ENCODE results near the gene UBN1.
"Not testable (repeated sequence)": the region's sequence is repeated elsewhere in the genome, so short reads cannot be mapped to it uniquely, and the experiment has no call there.

The UBN1 gene

DNA sequence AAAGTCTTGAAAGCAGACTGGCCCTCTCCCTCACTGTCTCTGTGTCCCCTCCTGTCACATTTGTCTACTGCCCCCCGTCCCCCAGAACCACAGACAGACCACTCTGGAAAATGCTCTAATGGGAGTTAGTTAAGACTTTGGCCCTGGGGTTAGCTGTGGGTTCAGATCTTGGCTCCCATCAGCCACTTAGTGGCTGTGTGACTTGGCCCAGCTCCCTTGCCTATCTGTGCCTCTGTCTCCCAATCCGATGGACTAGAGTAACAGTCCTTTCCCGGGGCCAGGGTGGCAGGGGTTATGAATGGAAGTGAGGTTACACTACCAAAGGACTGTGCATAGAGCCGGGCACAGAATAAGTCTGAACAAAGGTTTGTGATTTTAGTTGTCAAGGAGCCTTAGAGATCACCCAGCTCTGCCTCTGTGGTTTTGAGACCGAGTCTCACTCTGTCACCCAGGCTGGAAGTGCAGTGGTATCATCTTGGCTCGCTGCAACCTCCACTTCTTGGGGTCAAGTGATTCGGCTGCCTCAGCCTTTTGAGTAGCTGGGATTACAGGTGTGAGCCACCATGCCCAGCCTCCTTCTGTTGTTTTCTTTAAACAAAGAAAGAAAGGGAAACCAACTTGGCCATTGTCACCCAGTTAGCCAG lies 66.0 kb downstream of the UBN1 start:
- DNase-seq = no peak

DNA sequence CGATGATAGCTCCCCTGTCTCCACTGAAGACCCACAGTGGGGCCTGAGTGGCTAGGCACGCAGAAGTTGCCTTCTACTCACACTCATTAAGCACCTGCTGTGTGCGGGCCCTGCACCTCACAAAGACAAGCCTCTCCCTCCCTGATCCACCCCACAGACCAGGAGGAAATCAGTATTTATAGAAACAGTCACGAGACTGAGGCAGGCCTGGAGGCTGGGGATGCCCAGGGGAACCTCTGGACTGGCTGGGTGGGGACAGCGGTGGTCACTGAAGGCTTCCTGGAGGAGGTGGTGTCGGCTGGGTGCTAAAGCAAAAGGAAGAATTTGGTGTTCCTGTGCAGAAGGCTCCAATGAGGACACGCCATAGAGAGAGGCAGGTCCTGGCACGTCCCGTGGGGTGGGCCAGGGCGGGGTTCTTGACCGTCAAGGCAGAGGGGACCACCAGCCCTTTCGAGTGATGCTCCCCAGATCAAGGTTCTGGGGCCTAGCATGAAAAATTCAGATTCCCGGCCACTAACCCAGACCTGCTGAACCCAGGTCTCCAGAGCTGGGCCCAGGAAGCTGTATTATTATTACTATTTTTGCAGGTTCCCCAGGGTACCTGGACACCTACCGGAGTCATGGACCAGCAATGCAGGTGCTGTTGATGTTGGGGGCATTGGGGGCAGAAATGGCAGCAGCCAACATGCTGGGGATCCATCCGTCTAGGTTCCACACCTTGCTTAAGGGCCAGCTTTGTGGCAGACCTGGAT lies 66.7 kb downstream of the UBN1 start:
- no peak for DNase-seq

DNA sequence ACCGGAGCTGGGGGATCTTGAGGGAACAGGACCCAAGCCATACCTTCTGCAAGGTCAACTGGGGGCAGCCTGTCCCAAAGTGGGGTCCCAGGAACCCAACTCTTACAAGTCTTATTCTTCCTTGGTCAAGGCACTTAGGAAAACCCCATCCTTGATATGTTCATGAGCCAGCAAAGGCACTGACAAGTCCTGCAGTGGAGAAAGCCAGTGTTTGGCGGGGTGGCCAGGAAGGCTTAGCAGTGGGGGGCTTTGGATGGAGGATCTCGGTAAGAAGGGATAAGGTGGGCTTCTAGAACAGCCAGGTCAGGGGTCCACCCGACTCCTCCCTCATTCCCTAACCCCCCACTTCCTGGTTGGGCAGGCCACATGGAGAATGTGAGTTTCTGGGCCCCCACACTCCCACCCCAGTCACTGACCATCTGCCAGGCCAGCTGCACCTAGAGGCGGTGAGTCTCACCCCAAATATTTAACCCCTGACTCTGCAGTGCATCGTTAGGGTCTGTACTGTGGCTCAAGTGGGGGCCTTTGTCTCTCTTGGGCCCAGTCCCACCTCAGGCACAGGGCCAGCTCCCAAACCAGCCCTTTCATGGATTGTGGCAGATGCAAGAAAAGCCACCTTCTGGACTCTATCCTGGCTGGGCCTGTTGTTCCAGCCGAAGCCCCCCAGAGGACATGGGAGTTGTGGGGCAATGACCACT lies 67.4 kb downstream of the UBN1 start:
- DNase-seq = no peak

DNA sequence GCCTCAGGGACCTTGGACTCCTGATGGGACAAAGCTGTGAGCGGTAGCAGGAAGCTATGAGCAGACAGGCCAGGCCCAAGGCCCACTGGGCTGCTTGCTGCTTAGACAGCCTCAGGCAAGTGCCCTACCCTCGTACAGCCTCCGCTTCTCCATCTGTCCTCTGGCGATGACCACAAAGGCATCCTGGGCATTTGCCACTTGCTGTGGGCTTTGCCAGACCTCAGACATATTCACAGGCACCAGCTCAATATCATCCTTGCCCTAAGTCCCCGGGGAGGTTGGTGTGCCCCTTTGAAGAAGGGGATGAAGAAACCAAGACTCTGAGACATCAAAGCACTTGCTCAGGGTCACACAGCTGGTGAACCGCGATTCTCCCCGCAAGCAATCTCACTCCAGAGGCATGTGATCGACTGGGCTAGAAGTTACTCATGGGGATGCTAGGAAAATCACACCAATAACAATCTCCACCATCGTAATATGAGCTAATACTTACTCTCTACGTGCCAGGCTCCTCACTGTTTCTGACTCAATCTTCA lies 68.0 kb downstream of the UBN1 start:
- no peak for DNase-seq

DNA sequence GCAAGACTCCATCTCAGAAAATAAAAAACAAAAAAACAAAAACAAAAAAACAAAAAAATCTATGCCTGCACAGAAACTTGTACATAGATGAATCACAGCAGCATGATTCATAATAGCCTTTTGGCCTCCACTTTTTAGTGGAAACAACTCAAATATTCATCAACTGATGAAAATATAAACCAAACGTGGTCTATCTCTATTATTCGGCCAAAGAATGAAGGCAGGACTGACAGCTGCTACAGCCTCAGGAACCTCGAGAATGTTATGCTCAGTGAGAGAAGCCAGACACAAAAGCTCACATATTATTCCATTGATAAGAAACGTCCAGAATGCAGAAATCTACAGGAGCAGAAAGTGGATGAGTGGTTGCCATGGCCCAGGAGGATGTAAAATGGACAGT lies 69.8 kb downstream of the UBN1 start:
- DNase-seq = no peak

DNA sequence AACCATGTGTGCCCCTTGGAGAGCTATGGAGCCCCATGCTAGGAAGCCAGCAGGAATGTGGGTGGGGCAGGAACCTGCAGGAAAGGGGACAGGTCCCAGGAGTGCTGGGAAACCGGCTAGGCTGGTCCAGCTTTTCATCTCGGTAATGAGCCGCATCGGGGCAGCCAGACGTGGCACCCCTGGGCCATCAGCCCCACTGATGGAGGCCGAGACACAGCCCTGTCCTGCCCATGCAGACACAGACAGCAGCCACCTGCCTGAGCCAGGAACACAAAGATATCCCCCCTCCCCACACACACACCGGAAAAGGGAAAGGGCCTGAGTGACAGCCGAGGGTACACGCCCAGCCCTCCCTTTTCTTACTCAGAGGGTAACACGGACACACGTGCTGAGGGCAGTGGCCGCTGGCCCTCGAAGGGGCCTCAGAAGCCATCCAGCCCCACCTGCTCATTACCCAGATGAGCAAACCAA lies 71.5 kb downstream of the UBN1 start:
- no peak for DNase-seq

DNA sequence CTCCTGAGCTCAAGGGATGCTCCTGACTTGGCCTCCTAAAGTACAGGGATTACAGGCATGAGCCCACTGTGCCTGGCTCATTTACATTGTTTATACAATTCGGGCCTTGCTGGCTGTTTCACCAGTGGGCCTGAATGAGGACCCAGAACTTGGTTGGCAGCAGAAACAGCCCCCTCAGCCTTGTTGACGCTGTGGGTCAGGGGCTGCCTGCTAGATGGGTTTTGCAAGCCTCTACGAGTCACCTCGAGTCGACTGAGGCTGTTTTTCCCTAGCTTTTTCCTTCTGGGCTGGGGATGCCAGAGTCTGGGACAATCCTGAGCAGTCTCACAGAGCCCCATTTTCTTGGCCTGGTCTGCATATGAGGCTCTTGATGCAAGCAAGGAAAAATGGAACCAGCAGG lies 73.5 kb downstream of the UBN1 start:
- DNase-seq = no peak

DNA sequence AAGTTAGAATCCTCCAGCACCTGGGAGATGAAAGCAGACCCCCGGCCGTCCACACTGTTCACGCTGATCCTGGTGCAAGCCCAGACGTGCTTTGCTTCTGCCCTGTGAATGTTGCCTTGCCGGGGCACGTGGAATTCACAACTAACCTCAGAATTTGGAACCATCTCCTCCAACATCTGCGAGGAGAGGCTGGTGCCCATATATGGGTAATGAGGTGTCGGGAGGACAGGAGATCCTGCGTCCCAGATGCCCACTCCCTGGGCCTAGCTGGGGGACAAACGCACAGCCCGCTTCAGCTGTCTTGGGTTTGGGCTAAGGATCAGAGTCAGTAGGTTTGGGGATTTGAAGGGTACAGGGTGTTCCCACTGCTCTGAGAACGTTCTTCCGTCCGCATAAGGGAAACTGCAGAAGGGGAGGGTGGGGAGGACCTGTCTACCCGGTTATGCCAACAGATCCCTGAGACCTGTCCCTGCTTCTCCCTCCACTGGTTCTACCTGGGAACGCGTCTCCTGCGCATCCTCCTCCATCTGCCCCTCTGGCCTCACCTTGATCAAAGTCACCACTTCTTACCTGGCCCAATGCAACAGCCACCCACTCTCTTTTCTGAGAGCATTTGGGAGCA lies 75.6 kb downstream of the UBN1 start:
- DNase-seq = no peak

DNA sequence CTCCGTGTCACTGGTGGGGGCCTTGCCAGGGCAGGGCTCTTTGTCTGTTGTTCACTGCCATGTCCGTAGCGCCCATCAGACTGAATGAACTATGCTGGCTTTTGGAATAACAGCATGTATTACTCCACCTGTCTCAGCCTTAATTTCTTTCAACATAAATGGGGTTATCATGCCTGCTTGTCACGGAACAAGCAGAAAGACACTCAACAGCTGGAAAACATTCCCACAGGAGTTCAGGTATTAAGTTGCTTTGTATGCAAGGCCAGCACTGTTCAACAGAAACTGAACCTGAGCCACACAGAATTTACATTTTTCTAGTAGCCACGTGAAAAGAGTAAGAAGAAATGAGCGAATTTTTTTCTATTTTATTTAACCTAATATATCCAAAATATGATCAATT lies 76.6 kb downstream of the UBN1 start:
- DNase-seq = no peak

DNA sequence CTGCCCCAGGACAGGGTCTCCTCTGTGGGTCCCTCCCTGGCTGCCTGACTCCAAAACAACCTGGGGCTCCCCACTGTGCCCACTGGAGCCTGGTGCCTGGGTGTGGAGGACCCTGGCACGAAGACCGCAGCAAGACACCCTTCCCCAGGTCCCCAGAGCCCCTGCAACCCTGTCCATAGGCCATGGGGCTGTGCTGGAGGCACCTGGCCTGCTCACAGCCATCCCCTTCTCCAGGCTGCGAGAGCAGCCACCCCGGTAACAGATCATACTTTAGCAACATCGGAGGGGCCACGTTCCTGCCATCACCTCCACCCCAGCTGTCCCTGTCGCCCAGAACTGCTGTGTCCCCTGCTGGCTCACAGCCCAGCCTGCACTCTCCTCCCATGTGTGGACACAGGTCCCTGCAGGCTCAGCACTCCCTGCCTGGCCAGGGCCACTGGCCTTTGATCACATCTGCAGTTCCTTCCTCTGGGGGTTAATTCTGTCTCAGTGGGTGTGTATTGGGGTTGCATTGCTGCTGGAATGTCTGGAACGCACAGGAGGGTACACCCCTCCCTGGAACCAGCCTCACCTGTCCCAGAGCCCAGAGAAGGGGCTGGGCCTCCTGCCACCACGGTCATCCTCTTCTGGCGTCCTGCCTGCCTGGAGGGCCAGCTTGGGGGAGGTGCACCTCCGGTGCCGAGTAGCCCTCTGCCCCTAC lies 77.5 kb downstream of the UBN1 start:
- DNase-seq = no peak

DNA sequence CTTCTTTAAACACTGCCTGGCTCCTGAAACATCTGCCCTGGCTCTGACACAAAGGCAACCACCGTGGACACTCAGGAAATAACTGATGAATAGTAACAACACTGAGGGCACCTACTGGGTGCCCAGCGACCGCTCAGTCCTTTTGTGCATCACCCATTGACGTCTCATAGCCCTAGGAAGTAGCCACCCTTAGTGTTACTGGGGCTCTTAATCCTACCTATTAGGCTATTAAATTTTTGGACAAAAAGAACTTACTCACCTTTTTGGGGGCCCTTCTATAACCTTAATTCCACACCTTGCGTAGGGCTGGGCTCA lies 78.0 kb downstream of the UBN1 start:
- DNase-seq = peak; percentile 39

DNA sequence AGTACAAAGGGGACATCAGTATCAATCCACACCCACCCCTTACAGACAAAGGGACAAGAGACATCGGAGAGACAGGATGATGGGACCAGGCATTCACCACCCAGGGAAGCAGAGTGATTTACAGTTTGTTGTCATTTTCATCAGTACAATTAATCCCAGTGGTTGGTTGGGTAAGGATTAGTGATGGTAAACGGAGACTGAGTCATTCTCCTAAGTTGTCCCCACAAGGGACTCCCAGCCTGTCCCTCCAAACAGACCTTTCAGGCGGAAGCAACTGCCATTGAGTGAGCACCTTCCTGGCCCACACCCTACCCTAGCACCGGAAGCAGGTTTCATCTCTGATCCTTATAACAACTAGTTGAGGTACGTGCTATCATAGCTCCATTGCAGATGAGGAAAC lies 78.5 kb downstream of the UBN1 start:
- no peak for DNase-seq

DNA sequence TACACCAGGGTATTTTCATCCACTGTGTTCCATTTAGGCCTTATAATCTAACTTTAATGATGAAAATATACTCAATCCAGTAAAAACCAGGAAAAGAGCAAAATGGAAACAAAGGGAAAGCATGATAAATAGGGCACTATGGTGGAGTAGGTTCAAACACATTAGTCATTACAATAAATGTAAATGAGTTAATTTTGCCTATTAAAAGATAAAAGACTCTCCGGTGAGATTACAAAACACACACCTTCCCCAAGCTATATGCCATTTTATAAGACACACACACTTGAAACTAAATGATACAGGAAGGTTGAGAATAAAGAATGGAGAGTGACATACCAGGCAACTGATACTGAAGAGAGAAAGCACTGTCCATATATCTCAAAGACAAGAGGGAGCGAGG lies 79.6 kb downstream of the UBN1 start:
- DNase-seq = no peak

DNA sequence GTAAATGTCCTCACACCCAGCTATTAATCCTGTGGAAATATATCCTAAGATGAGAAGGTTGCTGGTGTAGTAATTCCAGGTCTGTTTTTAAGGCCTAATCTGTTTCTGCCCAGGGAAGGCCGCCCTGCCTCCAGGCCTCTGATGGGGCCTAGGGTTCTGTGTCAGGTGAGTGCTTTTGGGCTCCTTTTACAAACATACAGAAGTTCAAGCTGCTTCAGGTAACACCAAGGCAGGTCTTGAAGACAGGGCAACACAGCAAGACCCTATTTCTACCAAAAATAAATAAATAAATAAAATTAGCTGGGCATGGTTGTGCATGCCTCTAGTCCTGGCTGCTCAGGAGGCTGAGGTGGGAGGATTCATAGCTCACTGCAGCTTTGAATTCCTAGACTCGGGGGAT lies 80.4 kb downstream of the UBN1 start:
- no peak for DNase-seq

DNA sequence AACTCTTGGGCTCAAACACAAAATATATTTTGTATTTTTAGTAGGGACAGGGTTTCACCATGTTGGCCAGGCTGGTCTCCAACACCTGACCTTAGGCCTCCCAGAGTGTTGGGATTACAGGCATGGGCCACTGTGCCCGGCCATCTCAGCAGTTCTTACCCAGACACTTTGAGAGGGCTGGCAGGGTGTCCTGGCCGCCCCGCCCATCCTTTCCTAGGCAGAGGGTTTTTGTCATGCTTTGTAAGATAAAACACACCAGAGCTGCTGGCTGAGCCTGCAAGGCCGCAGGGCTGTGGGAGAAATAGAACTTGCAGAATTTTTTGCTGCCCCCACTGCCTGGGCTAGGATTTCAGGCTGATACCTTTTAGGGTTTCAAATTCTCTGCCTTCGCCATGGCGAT lies 80.9 kb downstream of the UBN1 start:
- no peak for DNase-seq

DNA sequence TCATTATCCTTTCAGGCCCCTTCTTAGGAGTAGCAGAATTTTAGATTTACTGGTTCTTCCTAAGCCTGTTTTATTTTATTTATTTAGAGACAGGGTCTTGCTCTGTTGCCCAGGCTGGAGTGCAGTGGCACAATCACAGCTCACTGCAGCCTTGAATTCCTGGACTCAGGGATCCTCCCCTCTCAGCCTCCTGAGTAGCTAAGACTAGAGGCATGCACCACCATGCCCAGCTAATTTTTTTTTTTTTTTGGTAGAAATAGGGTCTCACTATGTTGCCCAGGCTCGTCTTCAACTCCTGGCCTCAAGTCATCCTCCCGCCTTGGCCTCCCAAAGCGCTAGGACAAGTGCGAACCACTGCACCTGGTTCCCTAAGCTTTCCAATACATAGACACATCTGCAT lies 82.3 kb downstream of the UBN1 start:
- DNase-seq = not testable (repeated sequence)

DNA sequence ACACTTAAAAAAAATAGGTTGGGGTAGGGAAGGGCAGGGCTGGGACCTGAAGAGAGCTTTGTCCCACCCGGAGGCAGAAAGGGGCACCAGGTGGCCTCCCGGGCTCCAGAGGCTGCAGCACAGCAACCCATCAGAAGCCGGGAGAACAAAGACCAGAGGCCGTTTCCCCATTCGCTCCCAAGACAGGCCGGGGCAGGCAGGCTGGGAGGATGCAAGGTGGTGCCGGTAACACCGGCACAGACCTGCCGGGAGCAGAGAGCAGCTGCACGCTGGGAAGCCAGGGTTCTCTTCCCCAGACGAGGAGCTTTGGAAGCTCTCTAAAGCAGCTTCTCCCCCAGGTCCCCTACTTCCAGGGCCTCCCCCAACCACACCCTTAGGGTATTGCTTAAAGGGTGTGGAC lies 84.1 kb downstream of the UBN1 start:
- no peak for DNase-seq
